Activated CD4-positive, CD25-positive, alpha-beta regulatory T cell treated with anti-CD3 and anti-CD28 coated beads, Interleukin-2, amount 50 U/mL, for 16 hours (primary cell): ENCODE measurements around the gene GTF2A2.

Experiments used
- DNase-seq: peaks from one replicate; pipeline ENCODE4 v3.0.0-alpha.2; 2020; ENCODE audit warnings: low read depth, low spot score

The GTF2A2 gene

DNA sequence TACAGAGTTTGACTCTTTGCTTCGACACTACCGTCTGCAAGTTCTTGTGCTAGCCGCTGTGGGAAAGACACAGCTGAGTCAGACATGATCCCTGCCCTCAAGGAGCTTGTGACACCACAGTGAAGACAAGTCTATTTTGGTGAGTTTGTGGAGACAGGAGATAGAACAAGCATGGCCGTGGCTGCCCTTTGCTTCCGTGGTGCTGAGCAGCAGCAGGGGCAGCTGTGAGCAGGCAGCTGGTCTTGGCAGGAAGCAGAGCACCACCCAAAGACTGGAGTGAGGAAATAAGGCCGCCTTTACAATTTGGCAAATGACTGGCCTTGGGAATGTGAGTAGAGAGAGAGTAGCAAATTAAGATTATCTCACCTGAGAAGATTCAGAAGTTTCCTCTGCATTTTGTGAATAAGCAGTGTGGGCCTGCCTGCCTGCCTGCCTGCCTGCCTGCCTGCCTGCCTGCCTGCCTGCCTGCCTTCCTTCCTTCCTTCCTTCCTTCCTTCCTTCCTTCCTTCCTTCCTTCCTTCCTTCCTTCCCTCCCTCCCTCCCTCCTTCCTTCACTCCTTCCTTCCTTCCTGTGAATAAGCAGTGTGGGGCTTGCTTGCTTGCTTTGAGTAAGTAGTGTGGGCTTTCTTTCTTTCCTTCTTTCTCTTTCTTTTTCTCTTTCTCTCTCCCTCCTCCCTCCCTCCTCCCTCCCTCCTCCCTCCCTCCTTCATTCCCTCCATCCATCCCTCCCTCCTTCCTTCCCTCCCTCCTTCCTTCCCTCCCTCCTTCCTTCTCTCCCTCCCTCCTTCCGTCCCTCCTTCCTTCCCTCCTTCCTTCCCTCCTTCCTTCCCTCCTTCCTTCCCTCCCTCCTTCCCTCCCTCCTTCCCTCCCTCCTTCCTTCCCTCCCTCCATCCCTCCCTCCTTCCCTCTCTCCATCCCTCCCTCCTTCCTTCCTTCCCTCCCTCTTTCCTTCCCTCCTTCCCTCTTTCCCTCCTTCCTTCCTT is 47.3 kb downstream of the GTF2A2 start:
- no peak for DNase-seq

DNA sequence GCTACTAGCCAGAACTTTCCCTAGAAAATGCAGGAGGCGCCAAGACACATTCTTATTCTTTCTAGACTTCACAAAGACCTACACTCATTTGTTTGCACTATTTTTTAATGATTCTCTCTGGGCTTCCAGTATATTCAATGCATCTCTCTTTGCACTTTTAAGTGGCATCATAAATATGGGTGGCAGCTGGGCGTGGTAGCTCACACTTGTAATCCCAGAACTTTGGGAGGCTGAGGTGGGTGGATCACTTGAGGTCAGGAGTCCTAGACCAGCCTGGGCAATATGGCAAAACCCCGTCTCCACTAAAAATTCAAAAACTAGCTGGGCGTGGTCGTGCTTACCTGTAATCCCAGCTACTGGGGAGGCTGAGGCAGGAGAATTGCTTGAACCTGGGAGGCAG is 51.3 kb downstream of the GTF2A2 start:
- DNase-seq: no peak

DNA sequence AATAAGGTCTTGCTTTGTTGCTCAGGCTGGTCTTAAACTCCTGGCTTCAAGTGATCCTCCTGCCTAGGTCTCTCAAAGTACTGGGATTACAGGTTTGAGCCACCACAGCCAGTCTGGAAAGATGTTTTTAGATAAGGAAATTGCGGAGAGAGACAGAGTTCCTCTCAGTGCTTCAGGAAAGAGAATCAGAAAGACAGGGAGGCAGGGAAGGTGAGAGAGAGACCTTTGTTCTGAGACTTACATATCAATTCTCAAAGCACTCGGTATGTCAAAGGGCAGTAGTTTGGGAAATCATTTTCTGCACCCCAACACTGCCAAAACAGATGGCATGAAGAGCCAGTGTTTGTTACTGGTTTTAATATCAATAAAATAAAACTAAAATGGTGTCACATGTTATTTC is 58.9 kb downstream of the GTF2A2 start:
- no peak for DNase-seq

DNA sequence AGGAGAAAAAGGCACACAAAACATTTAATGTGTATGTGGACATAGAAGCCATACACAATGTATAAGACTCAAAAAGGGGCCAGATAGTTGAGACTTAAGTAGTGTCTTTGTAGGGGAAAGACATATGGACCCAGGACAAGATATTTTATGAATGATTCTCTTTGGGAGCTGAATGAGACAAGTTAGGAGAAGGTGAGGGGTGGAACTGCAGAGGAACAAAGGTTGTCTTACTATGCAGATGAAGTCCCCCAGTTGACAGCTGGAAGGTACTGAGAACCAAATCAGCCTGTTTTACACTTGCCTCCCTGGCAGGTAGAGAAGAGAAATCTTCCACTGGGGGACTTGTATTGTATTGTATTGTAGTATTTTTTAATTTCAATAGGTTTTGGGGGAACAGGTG is 60.7 kb downstream of the GTF2A2 start:
- no peak for DNase-seq

DNA sequence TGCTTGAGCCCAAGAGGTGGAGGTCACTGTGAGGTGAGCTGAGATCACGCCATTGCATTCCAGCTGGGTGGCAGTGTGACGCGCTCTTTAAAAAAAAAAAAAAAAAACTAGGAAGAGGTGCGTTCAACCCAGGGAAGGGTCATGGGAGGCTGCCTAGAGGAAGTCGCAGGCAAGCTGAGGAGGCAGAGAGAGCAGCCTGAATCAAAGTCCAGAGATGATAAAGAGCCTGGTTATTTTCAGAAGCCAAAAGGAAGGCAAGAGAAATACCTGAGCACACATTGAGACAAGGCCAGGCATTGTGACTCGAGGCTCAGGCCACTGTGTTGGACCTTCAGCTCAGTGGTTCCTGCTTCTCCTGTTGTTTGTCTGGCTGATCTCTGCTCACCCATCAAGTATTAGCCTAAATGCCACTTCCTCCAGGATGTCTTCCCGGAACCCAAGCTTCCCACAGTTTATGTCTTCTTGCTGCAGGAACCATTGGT is 61.8 kb downstream of the GTF2A2 start:
- no peak for DNase-seq

DNA sequence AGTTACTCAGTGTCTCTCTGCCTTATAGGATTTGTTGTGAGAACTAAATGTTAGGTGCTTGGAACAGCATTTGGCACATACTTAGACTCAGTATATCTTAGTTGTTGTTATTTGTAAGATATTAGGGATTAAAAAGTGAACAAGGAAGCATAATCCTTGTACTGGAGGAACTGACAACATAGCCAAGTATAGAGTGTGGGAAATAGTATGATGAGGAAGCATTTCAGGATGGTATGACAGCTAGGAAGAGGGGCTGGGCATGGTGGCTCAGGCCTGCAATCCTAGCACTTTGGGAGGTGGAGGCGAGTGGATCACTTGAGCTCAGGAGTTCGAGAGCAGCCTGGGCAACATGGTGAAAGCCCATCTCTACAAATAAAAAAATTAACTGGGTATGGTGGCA is 62.3 kb downstream of the GTF2A2 start:
- no peak for DNase-seq

DNA sequence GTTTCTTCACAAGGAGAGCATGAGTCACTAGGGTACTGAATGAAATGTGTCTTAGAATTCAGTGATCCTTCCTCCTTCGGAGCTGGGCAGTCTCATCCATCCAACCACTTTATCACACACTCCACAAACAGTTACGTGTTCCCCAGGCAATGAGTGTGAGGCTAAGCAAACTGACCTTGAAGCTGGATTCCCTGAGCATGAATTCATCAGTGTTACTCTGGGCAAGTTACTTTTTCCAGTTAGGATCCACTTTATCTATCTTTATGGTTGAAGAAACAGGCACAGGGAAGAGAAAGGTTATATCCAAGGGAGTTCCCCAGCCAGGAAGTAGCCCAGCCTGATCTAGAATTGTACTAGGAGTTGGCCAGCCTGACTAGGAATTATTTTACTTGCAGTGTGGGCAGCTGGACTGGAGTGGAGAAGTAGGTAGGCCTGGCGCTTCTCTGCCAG is 62.8 kb downstream of the GTF2A2 start:
- DNase-seq: no peak

DNA sequence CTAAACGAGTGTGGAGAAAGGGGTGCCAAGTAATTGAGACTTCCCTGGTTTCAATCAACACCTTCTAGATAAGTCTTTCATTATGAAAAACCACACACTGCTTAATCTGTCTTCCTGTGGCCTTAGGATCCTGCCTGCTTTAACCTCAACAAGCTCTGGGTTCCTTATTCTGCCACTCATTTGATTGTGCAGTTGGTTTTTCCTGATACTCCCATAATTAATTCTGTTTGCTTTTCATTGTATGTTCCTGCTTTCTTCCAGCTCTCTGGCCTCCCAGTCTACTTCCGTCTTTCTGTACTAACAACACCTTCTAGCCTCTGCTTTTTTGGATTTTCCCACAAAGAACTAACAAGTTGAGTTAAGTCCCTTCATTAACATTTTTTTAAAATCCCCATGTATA is 66.0 kb downstream of the GTF2A2 start:
- DNase-seq: no peak

DNA sequence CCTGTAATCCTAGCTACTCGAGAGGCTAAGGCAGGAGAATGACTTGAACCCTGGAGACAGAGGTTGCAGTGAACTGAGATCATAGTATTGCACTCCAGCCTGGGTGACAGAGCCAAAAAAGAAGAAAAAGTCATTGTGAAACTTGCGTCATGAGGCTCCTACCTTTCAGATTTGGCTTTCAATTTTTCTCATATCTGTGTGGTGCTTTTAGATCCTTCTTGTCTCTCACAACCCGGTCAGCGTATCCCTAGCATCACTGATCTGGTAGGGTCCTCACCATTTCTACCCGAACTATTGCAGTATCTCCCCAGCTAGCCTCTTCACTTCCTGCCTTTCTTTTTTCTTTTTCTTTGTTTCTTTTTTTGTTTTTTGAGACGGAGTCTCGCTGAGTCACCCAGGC is 67.3 kb downstream of the GTF2A2 start:
- DNase-seq: no peak
